IPS-20b (cell line): ENCODE measurements around the gene NACA2.
"Not testable (repeated sequence)": the region's sequence is repeated elsewhere in the genome, so short reads cannot be mapped to it uniquely, and the experiment has no call there.

Experiments
- H3K27ac ChIP-seq: one replicate; pipeline ENCODE4 v1.5.1; 2013; ENCODE audit warnings: low read length
- H3K27me3 ChIP-seq: 2 replicates; pipeline ENCODE4 v1.6.1; 2013; ENCODE audit warnings: mild to moderate bottlenecking, low read length, inconsistent platforms; ENCODE audit not compliant: insufficient read depth
- H3K36me3 ChIP-seq: 2 replicates; pipeline ENCODE4 v1.6.1; 2013; ENCODE audit warnings: low read depth, mild to moderate bottlenecking, inconsistent platforms, low read length, moderate library complexity; ENCODE audit not compliant: insufficient read depth
- H3K4me1 ChIP-seq: 2 replicates; pipeline ENCODE4 v1.6.1; 2013; ENCODE audit warnings: mild to moderate bottlenecking, control low read depth, inconsistent platforms, low read length, moderate library complexity; ENCODE audit not compliant: insufficient read depth
- H3K4me3 ChIP-seq: 2 replicates; pipeline ENCODE4 v1.5.1; 2013; ENCODE audit warnings: mild to moderate bottlenecking, low read length, inconsistent platforms
- H3K9ac ChIP-seq: 2 replicates; pipeline ENCODE4 v1.6.1; 2013; ENCODE audit warnings: low read depth, mild to moderate bottlenecking, inconsistent platforms, low read length, moderate library complexity
- H3K9me3 ChIP-seq: 2 replicates; pipeline ENCODE4 v1.6.1; 2013; ENCODE audit warnings: mild to moderate bottlenecking, low read depth, low read length, inconsistent platforms; ENCODE audit not compliant: insufficient read depth

The NACA2 gene

DNA sequence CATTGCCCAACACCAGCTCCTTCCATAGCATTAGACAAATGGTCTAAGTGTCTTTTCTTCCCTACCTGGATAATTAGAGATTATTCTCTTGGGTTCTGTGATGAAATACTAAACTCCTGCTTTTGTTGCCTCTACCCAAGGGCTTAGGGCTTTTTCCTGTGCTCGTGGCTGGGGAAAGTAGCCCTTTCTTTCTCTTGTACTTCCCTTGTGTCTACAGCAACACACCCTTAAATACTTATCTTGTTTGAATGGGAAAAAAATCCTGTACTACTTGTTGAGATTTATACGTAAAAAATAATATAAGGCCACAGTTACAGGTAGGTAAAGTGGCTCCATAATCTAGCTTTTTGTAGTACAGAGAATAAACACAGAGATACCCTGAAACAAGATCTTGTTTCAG, 7.0 kb upstream of the NACA2 start:
- Histone ChIP-seq H3K4me1 (no peaks in the 10 kb centered on the region), H3K4me3 (no peak overlapping the region), H3K27me3 (no peaks in the 10 kb centered on the region)

DNA sequence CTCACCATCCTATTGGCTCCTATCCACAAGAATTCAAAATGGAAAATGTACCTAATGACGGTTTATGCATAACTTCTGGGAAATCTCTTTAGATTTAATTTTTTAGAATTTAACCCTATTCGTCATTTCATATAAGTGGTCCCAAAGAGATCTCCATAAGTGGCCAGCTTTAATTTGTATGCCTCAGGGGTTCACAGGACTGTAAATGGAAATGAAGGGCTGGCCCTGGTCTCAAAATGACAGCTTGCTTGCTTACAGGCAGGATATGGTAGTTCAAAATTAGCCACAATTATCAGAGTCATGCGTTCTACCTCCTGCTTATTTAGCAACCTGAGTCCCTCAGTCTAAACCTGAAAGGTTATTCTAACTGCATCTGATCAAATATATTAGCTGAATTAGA, 6.6 kb upstream of the NACA2 start:
- H3K27me3 ChIP-seq = no peaks in the 10 kb centered on the region

More for the DNA sequence above, 7.0 kb upstream of the NACA2 start:
- Histone ChIP-seq H3K9ac (no peak overlapping the region), H3K9me3 (no peaks in the 10 kb centered on the region), H3K27ac (no peak overlapping the region), H3K36me3 (no peaks in the 10 kb centered on the region)

DNA sequence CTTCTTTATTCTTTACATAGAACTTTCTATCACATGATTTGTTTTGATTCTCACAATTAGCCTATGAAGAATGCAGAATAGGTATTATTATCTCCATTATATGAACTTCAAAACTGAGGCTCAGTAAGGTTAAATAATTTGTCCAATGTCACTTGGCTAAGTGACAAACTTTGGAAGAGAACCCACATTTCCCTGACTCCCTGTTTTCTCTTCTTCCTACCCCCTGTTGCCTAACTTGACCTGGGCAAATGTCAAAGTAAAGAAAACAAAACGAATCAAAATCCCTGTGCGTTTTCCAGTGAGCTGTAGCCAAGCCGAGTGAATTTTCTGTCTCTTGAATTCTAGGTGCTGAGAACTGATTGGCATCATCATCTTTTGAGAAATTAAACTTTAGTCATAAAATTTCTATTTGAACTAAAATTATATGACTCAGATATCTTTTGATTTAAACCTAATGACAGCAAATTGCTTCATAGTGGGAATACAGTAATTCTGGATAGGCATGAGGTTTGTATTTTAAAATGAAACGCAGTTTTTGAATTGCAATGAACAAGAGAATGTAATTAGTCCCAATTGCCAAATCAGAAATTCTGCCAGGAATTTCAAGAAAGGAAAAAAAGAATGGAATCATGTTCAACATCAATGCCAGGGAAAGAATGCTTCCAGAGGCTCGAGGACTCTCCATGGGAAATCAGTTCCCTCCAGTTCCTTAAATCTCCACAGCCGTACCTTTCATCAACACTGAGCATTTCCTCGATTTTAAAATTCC, 4.6 kb upstream of the NACA2 start:
- no peaks in the 10 kb centered on the region for H3K36me3 ChIP-seq
- H3K27me3 ChIP-seq = no peaks in the 10 kb centered on the region
- no peak overlapping the region for H3K27ac ChIP-seq
- H3K4me3 ChIP-seq = no peak overlapping the region
- H3K4me1 ChIP-seq = no peaks in the 10 kb centered on the region
- no peak overlapping the region for H3K9ac ChIP-seq
- no peaks in the 10 kb centered on the region for H3K9me3 ChIP-seq

More for the DNA sequence above, 6.6 kb upstream of the NACA2 start:
- no peaks in the 10 kb centered on the region for H3K36me3 ChIP-seq
- H3K4me1 ChIP-seq = no peaks in the 10 kb centered on the region
- H3K9me3 ChIP-seq = no peaks in the 10 kb centered on the region
- H3K4me3 ChIP-seq = no peak overlapping the region
- no peak overlapping the region for H3K27ac ChIP-seq
- no peak overlapping the region for H3K9ac ChIP-seq

DNA sequence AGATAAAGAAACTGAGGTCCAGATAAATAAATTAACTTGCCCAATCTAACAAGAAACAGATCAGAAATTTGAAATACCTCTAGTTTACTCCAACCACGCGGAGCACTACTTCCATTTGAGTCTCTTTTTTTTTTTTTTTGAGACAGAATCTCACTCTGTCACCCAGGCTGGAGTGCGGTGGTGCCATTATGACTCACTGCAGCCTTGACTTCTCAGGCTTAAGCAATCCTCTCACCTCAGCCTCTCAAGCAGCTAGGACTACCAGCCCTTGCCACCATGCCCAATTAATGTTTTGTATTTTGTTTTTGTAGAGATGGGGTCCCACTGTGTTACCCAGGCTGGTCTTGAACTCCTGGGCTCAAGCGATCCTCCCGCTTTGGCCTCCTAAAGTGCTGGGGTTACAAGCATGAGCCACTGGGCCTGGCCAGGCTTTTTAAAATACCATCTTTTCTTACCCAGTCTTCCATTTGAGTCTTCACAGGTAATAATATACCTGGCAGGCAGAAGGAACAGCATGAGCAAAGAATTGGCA, 3.3 kb upstream of the NACA2 start:
- H3K9me3 ChIP-seq = no peaks in the 10 kb centered on the region
- no peaks in the 10 kb centered on the region for H3K4me1 ChIP-seq
- no peak overlapping the region for H3K4me3 ChIP-seq
- no peak overlapping the region for H3K27ac ChIP-seq
- H3K36me3 ChIP-seq = no peaks in the 10 kb centered on the region
- H3K9ac ChIP-seq = no peak overlapping the region
- no peaks in the 10 kb centered on the region for H3K27me3 ChIP-seq

DNA sequence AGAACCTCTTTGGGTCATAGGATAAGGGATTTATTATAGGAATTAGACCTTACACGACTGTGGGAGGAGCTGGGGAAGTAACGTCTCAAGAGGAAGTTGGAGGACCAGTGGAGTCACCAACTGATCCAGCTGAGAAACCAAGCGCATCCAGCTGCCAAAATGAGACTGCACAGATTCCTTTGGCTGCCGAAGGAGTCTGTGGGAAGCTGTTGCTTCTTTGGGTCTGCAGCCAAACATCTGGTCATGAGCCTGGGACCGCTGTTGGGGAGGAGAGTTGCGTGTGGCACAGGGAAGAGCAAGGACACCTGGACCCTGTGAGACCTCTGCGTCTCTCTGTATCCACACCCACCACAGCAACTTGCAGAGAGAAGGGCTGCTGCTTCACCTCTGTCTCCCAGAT, 2.4 kb upstream of the NACA2 start:
- Histone ChIP-seq H3K36me3 (no peaks in the 10 kb centered on the region), H3K27me3 (no peaks in the 10 kb centered on the region), H3K4me3 (no peak overlapping the region), H3K9me3 (no peaks in the 10 kb centered on the region), H3K27ac (no peak overlapping the region), H3K9ac (no peak overlapping the region), H3K4me1 (no peaks in the 10 kb centered on the region)

DNA sequence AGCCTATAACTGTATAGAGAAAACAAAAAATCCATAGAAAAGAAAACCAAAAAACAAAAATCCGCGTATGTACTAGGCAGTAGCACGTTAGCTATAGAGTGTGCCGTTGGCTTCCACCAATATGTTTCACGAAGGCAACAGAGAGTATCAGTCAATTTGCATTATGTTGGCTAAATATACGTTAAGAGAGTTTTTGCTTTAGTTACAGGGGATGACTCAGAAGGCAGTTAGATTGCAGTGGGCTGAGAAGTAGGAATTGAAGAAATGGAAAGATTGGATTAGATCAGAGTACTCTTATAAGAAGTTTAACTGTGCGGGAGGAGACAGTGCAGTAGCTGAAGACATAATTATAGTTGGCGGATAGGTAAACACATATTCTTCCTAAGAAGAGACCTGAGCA, 911 bp upstream of the NACA2 start:
- Histone ChIP-seq H3K9me3 (no peaks in the 10 kb centered on the region), H3K4me1 (no peaks in the 10 kb centered on the region), H3K27ac (no peak overlapping the region), H3K27me3 (no peaks in the 10 kb centered on the region), H3K9ac (no peak overlapping the region), H3K4me3 (no peak overlapping the region), H3K36me3 (no peaks in the 10 kb centered on the region)

DNA sequence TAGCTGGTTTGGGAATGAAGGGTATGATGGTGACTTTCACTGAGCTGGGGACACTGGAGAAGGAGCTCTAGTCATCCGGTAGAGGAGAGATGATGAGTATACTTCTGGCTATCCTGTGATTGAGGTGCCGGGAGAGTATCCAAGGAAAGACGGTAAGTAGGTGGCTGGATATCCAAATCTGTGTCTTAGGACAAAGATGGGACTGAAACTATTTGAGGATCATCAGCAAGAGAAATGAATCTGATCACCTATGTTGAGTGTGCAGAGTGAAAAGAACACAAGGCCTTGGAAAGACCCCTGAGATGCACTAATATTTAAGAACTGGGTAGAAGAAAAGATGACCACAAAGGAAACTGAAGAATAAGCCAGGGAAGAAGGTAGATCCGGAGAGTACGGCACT, 1.0 kb downstream of the NACA2 start:
- Histone ChIP-seq H3K9me3 (no peaks in the 10 kb centered on the region), H3K36me3 (no peaks in the 10 kb centered on the region), H3K4me1 (no peaks in the 10 kb centered on the region), H3K9ac (no peak overlapping the region), H3K4me3 (no peak overlapping the region), H3K27ac (no peak overlapping the region), H3K27me3 (no peaks in the 10 kb centered on the region)

DNA sequence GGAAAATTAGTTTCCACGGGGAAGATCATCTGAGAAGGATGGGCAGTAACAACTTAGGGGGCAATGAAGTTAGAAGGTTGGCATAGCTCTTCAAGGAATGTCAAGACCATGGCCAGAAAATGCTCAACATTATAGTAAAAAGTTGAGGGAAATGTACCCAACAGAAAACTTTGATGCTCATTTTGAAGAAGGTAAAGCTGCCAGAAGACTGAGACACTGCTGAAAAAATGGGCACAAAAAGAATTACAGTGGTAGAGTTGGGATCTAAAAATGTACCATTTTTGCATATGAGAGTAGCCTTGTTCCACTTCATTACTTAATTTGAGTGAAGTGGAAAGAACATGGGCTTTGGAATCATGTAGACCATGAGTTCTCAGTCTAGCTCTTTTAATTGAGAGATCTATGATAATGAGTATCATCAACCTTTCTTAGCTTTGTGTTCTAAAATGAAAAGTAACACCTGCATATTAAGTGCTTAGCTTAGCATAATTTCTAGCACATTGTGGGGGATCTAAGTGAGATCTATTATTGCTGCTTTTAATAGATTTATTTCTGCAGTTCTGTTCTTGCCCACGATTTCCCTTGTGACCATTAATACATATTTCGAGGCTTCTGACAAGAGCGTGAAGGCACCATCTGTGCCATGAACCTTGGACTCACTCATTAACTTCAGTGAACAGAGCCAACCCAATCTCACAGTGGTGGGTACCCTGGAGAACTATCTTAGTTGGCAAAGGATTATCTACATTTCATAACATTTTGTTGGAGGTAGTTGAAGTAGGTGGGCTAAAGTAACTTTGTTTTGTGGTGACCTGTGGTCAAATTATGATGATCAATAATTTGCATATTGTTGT, 3.0 kb downstream of the NACA2 start:
- no peak overlapping the region for H3K27ac ChIP-seq
- no peaks in the 10 kb centered on the region for H3K36me3 ChIP-seq
- no peaks in the 10 kb centered on the region for H3K4me1 ChIP-seq
- H3K9ac ChIP-seq = no peak overlapping the region
- no peak overlapping the region for H3K4me3 ChIP-seq
- no peaks in the 10 kb centered on the region for H3K9me3 ChIP-seq
- H3K27me3 ChIP-seq = no peaks in the 10 kb centered on the region

DNA sequence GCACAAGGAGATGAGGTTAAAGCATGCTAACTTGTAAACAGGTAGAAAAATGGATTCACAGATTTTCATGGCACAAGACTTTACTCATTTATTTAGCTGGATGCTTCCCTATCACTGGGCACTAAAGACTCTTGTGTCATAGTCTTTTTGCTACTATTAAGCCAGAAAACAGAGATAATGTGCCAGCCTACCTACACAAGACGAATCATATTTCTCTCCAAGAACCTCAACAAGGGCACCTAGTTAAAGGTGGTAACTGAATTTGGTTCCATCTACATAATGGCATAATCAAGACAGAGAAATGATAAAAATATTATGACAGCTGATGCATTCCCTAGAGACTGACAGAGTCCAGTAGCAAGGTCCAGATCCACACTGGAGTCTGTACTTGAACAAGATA, 3.8 kb downstream of the NACA2 start:
- no peaks in the 10 kb centered on the region for H3K4me1 ChIP-seq
- no peaks in the 10 kb centered on the region for H3K27me3 ChIP-seq
- H3K36me3 ChIP-seq = no peaks in the 10 kb centered on the region
- H3K27ac ChIP-seq = no peak overlapping the region
- no peak overlapping the region for H3K9ac ChIP-seq
- H3K9me3 ChIP-seq = no peaks in the 10 kb centered on the region
- H3K4me3 ChIP-seq = no peak overlapping the region

DNA sequence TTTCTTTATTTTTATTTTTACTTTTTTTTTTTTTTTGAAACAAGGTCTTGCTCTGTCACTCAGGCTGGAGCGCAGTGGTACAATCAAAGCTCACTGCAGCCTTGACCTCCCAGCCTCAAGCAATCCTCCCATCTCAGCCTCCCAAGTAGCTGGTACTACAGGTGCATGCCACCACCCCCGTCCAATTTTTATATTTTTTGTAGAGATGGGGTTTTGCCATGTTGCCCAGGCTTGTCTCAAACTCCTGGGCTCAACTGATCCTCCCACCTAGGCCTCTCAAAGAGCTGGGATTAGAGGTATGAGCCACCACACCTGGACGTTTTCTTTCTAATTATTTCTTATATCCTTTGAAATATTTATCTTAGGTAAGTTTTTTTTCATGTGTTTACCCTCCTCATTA, 4.4 kb downstream of the NACA2 start:
- H3K9me3 ChIP-seq, H3K4me1 ChIP-seq, H3K27ac ChIP-seq, H3K36me3 ChIP-seq, H3K27me3 ChIP-seq, H3K9ac ChIP-seq, H3K4me3 ChIP-seq: not testable (repeated sequence)

DNA sequence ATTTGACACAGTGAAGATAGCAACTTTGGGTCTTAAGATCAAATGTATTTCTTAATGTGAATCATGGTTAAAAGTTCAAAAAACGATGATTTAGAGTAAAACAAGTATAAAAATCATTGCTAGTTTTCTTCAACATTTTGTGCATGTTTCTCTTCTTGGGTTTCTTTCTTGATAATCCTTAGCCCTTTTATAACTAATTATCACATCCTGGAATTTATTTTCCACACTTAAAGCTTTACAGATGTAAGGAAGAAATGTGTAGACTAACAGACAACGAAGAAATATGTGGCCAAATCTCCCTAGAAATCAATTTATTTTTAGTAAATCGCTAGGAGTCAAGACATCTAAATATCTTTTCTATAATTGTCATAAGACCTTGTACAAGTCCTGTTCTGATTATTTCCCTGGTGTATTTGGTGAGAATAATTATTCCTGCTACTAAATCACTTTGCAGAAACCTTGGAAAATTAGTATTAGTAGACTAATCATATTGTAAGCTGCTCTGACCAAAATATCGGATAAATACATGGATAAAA, 4.9 kb downstream of the NACA2 start:
- Histone ChIP-seq H3K27me3 (no peaks in the 10 kb centered on the region), H3K27ac (no peak overlapping the region), H3K36me3 (no peaks in the 10 kb centered on the region), H3K4me3 (no peak overlapping the region), H3K9ac (no peak overlapping the region), H3K4me1 (no peaks in the 10 kb centered on the region), H3K9me3 (no peaks in the 10 kb centered on the region)

DNA sequence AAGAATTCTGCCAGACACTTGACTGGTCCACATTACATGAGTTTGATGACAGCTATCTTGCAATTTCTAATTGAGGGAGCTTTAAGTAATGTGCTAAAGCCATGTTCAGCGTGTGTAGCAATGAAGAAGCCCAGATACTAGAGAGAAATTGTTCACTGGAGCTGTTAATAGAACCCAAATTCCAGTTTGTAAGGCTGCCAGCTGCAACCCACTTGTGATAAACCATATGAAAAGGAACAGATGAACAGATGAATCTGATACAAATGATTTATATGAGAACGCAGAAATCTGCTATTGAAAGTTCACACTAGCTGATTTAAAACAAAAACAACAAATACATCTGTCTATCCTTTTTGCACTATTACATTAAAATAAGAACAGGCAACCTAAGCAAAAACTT, 6.2 kb downstream of the NACA2 start:
- Histone ChIP-seq H3K4me1 (no peaks in the 10 kb centered on the region), H3K27ac (no peak overlapping the region), H3K27me3 (no peaks in the 10 kb centered on the region), H3K4me3 (no peak overlapping the region), H3K9ac (no peak overlapping the region), H3K9me3 (no peaks in the 10 kb centered on the region), H3K36me3 (no peaks in the 10 kb centered on the region)
